CD4-positive, alpha-beta T cell treated with Interferon alpha-2 for 1 hour (primary cell): ENCODE results near the gene SPDYC.
"Not testable (repeated sequence)": the region's sequence is repeated elsewhere in the genome, so short reads cannot be mapped to it uniquely, and the experiment has no call there.

Source experiments
- DNase-seq, 2 donors: peaks; one replicate each; pipeline ENCODE4 v3.0.0-alpha.2; 2020 to 2022

Gene SPDYC

DNA sequence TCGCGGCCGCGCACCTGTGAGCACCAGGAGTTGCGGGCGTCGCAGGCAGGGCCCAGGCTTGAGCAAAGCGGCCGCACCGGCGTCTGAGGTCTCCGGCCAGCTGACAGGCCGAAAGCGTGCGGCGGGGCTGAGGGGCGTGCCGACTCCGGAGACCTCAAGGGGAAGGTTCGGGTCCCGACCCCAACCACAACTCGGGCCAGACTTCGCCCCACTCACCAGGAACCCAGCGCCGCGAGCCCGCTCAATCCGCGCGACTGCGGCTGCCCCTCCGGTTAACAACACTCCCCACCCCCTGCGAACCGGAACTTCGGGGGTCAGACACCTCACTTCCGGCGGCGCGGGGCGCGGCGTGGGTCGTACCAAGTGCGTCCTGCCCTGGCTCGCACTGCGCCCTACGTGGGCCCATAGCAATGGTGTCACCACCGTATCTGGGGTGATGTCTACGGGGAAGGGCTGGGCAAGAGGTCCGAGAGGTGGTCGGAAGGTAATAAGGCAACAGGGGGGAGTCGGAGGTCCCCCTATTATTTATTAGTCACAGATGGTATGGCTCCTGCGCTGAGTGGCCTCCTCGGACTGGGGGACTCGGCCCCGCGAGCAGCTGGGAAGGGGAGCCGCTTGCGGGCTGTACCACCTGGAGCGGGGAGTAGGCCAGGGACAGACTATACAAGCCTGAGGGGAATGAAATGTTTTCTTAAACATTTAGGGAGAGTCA is 35.6 kb upstream of the SPDYC start, which contains the start of gene SYVN1:
TSS of gene SYVN1 (minus strand) at position 280 of the 712 bp plus-strand sequence. CDS start 918 bp downstream, outside the sequence.
- peak; percentile 88 to 93 for DNase-seq

DNA sequence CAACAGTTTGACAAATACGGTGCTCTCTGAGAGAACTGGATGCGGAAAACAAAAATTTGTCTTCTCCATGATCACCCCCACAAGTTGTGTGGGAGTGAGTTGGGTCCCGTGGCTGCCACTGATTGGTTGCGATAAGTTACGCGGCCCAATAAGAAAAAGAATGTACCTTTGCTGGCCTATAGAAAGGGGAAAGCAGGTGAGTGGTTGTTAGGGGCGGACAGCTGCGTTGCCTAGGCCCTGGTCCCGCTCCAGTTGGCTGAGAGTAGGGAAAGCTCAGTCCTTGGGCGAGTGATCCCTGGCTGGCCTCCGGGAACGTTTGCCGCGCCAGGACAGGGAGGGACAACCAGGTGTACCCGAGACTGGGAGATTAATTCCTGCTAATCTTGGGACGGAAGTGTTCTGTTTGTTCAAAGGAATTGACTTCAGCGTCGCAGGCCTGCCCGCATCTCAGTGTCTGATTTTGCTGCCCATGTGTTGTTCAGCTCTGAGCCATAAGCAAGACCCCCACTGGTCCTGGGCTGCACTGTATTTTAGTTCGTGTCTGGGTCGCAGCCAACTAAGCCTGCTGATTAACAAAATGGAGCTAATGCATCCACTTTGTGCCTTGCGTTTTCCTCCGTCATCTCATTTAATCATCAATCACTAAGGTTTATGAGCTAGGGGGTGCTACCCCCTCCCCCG is 34.9 kb upstream of the SPDYC start:
- peak; percentile 89 to 94 for DNase-seq

DNA sequence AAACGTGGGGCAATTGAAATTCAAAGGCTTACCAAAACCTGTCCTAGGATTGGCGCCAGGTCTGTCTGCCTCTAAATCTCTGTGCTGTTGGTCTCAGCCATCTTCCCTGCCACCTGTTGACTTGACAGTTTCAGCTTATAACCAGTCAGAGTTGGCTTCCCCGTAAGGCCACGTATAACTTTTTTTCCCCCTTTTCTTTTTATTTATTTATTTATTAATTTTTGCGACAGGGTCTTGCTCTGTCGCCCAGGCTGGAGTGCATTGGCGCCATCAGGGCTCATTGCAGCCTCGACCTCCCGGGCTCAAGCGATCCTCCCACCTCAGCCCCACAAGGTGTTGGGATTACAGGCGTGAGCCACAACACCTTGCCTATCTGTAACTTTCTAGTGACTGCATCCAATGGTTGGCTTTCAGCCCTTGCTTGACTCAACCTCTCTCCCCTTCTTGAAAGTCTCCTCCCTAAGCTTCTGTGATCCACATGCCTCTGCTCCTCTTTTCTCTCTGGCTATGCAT is 34.3 kb upstream of the SPDYC start:
- no peak for DNase-seq

DNA sequence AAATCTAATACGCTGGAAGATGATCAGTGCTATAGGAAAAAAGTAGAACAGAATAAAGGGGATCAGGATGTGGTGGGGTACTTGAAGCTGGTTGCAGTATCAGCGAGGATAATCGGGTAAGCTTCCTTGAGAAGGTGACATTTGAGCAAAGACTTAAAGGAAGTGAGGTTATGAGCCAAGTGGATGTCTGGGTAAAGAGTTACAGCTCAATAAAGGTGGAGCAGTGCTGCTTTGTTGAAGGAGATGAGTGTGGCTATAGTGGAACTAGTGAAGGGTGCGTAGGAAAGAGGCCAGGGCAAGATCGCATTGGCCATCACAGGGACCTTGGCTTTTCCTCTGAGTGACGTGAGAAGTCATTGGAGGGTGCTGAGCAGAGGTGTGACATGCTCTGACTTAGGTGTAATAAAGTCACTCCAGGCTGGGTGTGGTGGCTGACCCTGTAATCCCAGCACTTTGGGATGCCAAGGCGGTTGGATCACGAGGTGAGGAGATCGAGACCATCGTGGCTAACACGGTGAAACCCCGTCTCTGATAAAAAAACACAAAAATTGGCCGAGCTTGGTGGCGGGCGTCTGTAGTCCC is 33.4 kb upstream of the SPDYC start:
- no peak for DNase-seq

DNA sequence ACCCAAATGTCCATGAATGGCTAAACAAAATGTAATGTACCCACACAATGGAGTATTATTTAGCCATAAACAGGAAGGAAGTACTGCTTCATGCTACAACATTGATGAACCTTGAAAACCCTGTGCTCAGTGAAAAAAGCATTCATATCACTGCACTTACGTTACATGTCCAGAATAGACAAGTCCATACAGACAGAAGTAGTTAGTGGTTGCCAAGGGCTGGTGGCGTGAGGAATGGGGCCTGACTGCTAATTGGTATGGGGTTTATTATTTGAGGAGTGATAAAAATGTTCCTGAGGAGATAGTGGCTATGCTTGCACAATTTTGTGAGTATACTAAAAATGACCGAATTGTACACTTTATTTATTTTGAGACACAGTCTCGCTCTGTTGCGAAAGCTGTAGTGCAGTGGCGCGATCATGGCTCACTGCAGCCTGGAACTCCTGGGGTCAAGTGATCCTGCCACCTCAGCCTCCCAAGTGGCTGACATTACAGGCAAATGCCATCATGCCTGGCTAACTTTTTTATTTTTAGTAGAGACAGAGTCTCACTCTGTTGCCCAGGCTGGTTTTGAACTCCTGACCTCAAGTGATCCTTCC is 28.0 kb upstream of the SPDYC start:
- no peak for DNase-seq

DNA sequence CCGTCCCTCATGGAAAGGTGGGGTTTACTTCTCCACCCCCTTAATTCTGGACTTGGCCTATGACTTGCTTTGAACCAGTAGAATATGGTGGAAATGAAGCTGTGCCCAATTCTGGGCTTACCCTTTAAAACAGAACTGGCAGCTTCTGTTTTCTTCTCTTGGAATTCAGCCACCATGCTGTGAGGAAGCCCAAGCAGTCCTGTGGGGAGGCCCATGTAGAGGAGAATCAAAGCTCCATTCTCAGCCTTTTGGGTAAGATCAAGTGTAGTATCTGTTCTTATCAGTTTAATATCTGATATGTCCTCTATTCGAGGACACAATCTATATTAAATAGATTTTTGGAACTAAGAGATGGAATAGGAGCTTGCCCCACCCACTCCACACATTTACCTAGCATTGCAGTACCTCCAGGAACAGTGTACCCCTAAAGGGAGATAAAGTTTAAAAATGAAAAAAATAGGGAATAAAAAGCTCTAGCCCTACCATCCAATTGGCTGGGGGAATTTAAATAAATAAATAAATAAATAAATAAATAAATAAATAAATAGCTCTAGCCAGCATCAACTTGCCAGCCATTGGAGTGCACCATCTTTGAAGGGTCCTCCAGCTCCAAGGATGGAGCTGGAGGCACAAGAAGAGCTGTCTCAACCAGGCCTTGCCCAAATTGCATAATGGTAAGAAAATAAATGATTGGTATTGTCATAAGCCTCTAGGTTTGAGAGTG is 22.5 kb upstream of the SPDYC start:
- DNase-seq = no peak

DNA sequence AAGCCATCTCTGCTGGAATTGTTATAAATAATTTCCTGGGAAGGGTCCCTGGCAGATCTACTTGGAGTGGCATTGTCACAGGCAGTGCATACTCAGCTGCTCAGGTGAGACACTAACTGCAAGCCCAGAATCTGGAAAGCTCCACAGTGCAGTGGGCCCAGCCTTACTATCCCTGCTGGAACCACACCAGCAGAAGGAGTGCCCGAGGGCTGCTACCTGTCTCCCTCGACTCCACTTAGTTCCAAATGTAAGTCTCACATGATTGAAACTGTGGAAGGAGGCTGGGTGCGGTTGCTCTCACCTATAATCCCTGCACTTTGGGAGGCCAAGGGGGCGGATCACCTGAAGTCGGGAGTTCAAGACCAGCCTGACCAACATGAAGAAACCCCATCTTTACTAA is 21.4 kb upstream of the SPDYC start:
- DNase-seq = no peak

DNA sequence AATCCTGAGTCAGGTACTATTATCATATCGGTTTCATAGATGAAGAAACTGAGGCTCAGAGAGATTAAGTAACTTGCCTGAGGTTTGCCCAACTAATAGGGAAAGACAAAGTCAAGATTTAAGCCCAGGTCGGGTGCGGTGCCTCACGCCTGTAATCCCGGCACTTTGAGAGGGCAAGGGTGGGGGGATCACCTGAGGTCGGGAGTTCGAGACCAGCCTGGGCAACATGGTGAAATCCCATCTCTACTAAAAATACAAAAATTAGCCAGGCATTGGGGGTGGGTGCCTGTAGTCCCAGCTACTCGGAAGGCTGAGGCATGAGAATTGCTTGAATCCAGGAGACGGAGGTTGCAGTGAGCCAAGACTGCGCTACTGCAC is 19.9 kb upstream of the SPDYC start:
- not testable (repeated sequence) for DNase-seq

DNA sequence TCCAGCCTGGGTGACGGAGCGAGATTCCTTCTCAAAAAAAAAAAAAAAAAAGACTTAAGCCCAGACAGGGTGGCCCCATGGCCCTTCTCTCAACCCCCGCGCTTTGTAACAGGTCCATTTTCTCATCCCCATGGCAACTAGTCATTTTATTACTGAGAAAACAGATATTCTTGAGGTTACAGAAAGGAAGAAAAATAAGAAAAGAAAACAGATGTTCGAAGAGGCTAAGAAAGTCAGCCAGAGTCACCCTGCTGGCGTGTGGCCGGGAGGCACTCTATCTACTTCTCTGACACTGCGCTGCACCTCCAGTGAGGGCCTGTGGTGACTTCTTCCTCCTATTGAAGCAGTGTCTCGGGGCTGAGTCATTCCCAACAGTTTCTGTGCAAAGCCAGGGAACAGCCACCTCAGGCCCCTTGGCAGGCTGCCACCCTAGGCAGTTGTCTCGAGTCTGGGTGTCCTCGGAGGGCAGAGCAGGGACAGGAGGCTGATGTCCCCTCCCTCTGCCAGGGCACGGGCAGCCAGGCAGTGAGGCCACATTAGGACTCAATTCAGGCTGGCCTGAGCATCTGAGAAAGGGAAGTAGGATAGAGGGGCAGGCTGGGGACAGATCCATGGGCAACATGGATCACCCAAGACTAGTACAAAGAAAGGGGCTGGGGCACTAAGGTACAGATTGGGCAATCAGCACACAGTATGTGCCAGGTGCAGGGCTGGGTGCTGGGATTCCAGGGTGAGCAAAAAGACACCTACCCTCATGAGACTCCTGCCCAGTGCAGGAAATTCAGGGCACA is 19.3 kb upstream of the SPDYC start:
- peak; percentile 15 to 72 for DNase-seq

DNA sequence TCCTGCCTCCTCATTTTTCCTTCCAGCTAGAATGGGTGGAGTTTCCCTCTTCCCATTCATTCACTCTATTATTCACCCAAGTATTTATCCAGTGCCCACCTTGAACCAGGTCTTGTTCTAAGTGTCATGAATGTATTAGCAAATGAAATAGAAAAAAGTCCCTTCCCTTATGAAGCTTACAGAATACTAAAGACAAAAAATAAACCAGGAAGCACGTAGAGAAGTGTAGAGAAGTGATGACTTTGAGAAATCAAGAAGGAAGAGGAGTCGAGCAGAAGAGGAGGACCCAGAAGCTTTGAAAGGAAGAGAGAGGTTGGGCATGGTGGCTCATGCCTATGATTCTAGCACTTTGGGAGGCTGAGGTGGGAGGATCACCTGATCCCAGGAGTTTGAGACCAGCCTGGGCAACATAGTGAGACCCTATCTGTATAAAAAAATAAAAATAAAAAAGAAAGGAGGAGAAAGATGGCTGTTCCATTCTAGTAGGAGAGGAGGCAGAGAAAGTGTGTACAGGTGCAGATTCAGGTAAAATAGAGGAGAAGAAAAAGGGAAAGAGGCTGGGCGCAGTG is 18.6 kb upstream of the SPDYC start:
- no peak for DNase-seq

DNA sequence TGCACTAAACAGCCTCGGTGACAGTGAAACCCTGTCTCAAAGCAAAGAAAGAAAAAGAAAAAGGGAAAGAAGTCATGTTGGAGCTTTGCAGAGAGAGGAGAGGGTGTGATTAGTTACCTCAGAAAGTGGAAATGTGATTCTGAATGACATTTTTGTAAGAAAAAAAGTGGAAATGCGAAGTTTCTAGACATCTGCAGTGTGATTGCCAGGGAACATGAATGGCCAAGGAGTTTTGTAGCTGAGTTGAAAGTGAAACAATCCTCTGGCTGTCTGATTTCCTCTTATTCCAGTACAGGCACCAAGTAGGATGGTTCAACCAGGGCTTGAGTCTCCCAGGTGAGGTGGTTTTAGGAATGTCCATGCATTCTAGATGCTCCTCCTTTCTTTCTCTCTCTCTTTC is 17.9 kb upstream of the SPDYC start:
- no peak for DNase-seq

DNA sequence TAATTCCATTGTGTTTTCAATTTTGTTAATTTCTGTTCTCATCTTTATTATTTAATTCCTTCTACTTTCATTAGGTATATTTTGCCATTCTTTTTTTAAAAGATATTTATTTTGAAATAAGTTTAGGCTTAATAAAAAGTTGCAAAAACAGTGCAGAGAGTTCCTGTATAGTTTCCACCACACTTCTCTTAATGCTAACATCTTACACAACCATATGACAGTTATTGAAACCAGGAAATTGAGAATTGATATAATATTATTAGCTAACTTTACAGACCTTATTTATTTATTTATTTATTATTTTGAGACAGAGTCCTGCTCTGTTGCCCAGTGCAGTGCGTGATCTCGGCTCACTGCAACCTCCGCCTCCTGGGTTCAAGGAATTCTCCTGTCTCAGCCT is 13.8 kb upstream of the SPDYC start:
- DNase-seq = no peak

DNA sequence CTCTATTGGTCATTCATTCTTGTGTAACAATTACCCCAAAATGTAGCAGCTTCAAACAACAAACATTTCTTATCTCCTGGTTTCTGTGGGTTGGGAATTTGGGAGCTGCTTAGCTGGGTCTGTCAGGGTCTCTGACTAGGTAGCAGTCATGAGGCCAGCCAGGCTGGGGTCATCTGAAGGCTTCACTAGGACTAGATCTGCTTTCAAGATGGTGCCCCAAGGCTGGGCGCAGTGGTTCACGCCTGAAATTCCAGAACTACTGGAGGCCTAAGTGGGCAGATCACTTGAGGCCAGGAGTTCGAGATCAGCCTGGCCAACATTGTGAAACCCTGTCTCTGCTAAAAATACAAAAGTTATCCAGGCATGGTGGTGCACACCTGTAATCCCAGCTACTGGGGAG is 13.1 kb upstream of the SPDYC start:
- DNase-seq = no peak

DNA sequence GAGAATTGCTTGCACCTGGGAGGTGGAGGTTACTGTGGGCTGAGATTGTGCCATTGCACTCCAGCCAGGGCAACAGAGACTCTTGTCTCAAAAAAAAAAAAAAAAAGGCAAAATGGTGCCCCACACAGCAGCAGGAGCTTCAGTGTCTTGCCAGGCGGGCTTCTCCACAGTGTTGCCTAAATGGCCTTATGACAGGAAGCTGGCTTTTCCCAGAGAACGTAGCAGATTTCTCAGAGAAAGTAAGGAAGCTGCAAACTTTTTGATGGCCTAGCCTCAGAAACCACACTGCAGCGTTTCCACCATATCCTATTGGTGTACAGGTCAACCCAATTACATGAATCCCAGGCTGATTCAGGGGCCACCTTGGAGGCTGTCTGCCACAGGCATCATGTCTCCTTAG is 12.7 kb upstream of the SPDYC start:
- no peak for DNase-seq

DNA sequence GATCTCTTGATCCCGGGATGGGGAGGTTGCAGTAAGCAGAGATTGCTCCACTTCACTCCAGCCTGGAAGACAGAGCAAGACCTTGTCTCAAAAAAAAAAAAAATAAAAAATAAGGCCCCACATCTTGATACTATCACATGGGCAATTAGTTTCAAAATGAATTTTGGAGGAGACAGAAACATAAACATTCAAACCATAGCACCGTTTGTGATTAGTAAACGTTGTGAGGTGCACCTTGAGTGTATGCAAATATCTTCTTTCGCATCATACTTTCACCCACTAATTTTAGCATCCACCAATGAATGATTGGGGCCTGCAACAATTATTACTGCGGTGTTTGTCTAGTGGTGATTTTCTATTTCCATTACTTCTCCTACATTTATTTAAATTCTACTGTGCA is 11.0 kb upstream of the SPDYC start:
- DNase-seq = no peak

DNA sequence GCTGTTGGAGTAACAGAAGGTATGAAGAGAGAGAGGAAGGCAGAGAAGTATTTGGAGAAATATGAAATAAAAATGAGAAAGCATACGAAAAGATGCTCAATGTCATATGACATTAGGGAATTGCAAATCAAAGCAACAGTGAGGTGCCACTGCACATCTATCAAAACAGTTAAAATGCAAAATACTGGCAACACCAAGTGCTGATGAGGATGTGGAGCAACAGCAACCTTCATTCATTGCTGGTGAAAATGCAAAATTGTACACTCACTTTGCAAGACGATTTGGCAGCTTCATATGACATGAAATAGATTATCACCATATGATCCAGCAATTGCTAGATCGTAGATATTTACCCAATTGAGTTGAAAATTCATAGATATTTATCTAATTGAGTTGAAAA is 9.4 kb upstream of the SPDYC start:
- DNase-seq = no peak

DNA sequence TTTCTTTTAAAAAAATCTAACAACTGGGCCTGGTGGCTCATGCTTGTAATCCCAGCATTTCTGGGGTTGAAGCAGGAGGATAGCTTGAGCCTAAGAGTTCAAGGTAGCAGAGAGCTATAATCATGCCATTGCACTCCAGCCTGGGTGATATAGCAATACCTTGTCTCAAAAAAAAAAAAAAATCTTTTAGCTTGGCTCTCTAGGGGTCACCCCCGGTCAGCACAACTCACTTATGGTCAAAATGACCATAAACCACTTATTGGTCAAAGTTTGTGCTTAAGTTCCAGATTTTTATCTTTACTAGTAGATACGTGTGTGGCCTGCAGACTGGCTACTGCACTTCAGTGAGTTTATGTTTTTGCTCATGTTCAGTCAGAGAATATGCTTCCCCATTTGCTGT is 6.3 kb upstream of the SPDYC start:
- no peak for DNase-seq

DNA sequence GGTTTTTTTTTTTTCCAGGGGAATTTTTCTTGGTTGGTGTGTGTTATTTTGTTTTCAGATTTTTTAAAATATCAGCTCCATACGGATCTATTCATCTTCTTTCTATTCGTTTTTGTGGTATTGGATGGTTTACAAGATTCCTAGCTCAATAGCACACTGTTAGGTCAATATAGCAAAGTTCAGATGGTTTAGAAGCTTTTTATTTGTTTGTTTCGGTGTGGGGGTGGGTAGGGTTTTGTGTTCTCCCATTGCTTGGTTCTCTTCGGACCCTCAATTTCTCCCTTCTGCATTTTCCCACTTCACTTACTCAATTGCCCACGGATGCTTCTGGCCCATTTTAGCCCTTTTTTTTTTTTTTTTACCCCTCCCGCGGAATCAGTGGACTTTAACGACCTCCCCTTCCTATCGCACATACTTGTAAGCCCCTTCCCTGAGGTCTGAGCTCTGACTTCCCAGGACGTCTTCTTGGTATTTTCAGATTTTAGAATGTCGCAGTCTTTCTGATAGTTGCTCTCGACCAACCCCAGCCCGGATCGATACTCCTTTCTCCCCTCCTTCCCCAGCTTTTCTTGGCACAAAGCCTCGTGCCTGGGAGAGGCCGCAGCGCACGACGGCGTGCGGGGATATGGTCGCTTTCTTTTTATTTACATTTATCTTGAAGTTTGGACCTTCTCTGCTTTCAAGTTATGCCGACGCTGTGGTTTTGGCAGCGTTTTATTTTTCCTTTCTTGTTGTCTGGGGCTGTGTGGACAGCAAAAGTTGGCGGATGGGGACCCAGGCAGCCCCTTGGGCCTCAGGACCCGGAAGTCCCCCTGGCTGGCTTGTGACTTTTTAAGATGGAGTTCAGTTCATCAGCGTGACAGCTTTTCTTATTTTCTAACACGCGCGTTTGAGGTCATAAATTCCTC is 4.4 kb upstream of the SPDYC start:
- no peak for DNase-seq

DNA sequence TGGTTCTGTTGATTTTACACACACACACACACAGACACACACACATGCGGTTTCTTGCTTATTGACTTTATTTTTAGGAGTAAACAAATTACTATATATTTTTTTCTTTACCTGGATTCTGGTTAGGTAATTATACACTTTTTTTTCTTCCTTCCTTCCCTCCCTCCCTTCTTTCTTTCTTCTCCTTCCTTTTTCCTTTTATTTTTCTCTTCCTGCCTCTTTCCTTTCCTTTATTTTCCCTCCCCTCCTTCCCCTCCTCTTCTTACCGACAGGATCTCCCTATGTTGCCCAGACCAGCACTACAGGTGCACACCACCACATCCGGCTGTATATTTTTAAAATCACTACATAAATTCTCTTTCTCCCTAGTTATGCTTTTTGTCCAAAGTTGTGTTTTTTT is 3.1 kb upstream of the SPDYC start:
- no peak for DNase-seq

DNA sequence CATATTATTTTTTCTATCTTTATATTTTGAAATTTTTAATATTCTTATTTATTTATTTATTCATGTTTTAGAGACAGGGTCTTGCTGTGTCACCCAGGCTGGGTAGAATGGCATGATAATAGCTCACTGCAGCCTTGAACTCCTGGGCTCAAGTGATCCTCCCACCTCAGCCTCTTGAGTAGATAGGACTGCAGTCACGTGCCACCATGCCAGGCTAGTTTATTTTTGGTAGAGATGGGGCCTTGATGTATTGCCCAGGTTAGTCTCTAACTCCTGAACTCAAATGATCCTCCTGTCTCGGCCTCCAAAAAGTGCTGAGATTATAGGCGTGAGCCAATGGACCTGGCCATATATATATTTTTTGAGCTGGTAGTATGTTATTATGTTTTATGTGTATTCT is 2.4 kb upstream of the SPDYC start:
- no peak for DNase-seq

DNA sequence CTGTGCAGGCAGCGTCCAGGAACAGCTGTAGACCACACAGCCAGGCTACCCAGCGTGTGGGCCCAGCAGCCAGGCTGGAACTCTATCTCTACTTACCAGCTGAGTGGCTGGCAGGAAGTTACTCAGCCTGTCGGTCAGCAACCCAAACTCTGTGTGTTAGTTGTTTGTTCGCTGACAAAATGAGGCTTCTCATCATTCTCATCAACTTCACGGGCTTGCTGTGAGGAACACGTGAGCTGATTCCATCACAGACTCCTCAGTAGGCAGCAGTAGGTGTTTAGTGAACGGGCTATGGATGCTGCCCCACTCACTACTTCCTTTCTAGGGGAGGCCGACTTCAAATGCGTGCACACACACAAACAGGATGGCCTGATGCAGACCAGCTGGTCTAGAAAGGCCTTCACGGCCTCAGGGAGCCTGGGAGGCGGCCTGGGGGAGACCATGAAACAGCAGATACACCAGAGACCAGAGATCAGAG is 830 bp upstream of the SPDYC start:
- DNase-seq = no peak
